Activated T-cell treated with anti-CD3 and anti-CD28 coated beads, Interleukin-2, amount 50 U/mL, for 24 hours (primary cell): ENCODE data around the gene COL19A1.
"Not testable (repeated sequence)": the region's sequence is repeated elsewhere in the genome, so short reads cannot be mapped to it uniquely, and the experiment has no call there.

Experiments
- DNase-seq: peaks from one replicate; pipeline ENCODE4 v3.0.0-alpha.2; 2020
- H3K27ac Mint-ChIP-seq: 2 replicates; pipeline ENCODE4 v1.8.0; 2020; ENCODE audit warnings: mild to moderate bottlenecking, mixed read lengths
- H3K27me3 Mint-ChIP-seq: 2 replicates; pipeline ENCODE4 v1.8.0; 2020; ENCODE audit warnings: mixed read lengths
- H3K36me3 Mint-ChIP-seq: 2 replicates; pipeline ENCODE4 v1.8.0; 2020; ENCODE audit warnings: low read depth, mixed read lengths
- H3K4me1 Mint-ChIP-seq: 2 replicates; pipeline ENCODE4 v1.8.0; 2020; ENCODE audit warnings: low read depth, mixed read lengths
- H3K4me3 Mint-ChIP-seq: 2 replicates; pipeline ENCODE4 v1.8.0; 2020; ENCODE audit warnings: mild to moderate bottlenecking, moderate library complexity, mixed read lengths
- H3K9me3 Mint-ChIP-seq: 2 replicates; pipeline ENCODE4 v1.8.0; 2020; ENCODE audit warnings: mixed read lengths

COL19A1 gene

GRCh38 chr6:69880601-69881000 is 14.2 kb downstream of the COL19A1 start:
- Mint-ChIP-seq H3K27me3 (peaks cover 33% of the 10 kb centered on the region), H3K36me3 (no peaks in the 10 kb centered on the region), H3K27ac (no peak overlapping the region), H3K4me1 (peaks cover 10% of the 10 kb centered on the region), H3K4me3 (no peak overlapping the region), H3K9me3 (no peaks in the 10 kb centered on the region)
- DNase-seq = no peak

DNA sequence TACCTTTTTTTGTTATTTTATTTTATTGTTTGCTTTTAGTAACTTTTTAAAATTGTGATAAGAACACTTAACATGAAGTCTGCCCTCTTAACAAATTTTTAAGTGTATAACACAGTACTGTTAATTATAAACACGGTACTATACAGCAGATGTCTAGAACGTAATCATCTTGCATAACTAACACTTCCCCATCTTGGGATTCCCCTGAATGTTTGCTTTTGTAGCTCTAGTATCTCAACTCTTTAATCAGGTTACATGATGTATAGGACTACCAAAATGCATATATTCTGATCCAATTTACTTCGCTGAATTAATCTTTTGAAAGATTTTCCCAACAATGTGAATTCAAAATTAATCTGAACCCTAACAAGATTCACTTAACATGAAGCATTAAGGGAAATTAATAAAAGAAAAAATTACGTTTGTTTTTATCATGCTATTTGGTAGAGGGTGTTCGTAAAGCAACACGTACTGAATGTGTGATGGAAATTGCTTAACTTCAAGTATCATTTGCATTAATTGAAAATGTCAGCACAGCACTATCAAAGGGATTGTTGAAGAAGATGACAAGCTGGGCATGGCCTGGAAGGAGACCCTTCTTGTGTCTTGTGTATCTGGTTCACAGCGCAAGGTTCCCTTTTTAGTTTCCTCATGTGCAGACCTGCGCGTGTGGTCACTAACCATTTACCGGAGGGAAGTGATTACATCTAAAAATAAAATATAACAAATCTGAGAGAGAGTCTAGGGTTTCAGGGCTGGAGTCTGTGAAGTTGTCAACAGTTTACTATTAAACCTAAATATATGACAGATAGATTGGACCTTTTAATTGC is 15.2 kb downstream of the COL19A1 start:
- DNase-seq = no peak
- Mint-ChIP-seq H3K27ac (no peak overlapping the region), H3K4me1 (peaks cover 10% of the 10 kb centered on the region), H3K4me3 (no peak overlapping the region), H3K9me3 (no peaks in the 10 kb centered on the region), H3K36me3 (no peaks in the 10 kb centered on the region), H3K27me3 (peaks cover 35% of the 10 kb centered on the region)

DNA sequence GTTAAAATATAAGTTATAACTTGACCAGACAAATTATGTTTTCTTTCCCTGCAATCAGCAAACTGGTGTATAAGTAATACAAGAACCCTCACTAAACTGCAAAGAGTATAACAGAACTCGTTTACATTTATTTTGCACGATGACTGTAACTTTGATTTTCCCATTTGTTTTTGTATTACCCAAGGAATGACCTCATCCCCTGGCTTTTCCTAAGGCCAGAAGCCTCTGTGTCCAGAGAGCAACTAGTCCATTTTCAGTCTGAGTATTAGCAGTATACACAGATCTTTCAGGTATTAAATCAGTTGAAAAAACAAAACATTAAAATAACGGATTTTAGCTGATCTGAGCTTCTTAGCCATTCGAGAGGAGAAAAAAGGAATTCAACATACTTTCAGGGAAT is 17.2 kb downstream of the COL19A1 start:
- Mint-ChIP-seq H3K4me1 (peaks cover 13% of the 10 kb centered on the region), H3K27ac (no peak overlapping the region), H3K9me3 (no peaks in the 10 kb centered on the region), H3K27me3 (peaks cover 35% of the 10 kb centered on the region), H3K36me3 (no peaks in the 10 kb centered on the region), H3K4me3 (no peak overlapping the region)
- no peak for DNase-seq

- no peak overlapping the region for H3K4me3 Mint-ChIP-seq
- H3K27me3 Mint-ChIP-seq = peaks cover 35% of the 10 kb centered on the region
- H3K36me3 Mint-ChIP-seq = no peaks in the 10 kb centered on the region
- H3K4me1 Mint-ChIP-seq = peaks cover 13% of the 10 kb centered on the region
- H3K9me3 Mint-ChIP-seq = no peaks in the 10 kb centered on the region
- no peak for DNase-seq
- H3K27ac Mint-ChIP-seq = no peak overlapping the region
These were observed 17.9 kb downstream of the COL19A1 start for GRCh38 chr6:69884231-69884630.

DNA sequence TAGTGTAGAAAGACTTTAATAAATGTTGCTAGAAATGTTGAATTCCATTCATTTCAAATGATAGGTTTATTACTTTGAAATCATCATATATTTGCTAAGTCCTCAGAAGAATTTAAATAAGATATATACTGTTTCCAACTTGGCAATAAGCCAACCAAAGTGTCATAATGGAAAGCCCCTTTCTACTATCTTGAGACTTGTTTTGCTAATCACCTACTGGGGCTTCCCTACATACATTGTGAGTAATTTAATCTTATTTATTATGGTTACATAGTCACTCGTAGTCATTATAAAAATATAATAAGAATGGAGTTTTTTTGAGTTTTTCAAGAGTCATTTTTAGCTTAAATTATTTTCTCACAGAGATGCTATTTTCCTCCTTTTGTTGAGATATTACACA is 20.7 kb downstream of the COL19A1 start:
- H3K27me3 Mint-ChIP-seq = peaks cover 29% of the 10 kb centered on the region
- peaks cover 3% of the 10 kb centered on the region for H3K4me1 Mint-ChIP-seq
- no peak for DNase-seq
- H3K36me3 Mint-ChIP-seq = no peaks in the 10 kb centered on the region
- H3K9me3 Mint-ChIP-seq = no peaks in the 10 kb centered on the region
- H3K4me3 Mint-ChIP-seq = no peak overlapping the region
- H3K27ac Mint-ChIP-seq = no peak overlapping the region

- no peak for DNase-seq
These were observed 21.5 kb downstream of the COL19A1 start for GRCh38 chr6:69887714-69888345.

DNA sequence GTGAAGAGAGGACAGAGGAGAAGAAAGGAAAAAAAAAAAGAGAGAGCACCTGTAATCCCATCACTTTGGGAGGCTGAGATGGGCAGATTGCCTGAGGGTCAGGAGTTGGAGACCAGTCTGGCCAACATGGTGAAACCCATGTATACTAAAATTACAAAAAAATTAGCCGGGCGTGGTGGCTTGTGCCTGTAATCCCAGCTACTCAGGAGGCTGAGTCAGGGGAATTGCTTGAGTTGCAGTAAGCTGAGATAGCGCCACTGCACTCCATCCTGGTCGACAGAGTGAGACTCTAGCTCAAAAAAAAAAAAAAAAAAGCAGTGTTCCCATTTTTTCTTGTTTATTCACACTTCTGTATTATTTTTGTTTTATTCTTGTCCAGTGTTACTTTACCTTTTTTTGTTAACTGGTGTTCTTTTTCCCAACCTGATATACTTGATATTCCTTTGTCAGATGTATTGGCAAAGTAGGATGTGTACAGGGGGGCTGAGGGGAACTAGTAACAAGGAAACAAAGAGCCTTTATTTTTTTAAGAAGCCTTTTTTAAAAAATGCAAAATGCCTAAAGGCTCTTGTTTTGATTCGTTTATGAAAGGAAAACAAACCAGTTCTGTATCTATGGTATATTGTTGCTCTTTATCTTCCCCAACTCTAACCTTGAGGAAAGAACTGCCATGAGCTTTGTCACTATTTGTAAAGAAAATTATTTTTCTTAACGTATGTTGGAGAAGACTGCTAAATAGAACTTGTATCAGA is 22.3 kb downstream of the COL19A1 start:
- no peak for DNase-seq
- peaks cover 17% of the 10 kb centered on the region for H3K27me3 Mint-ChIP-seq
- H3K27ac Mint-ChIP-seq = no peak overlapping the region
- peaks cover 3% of the 10 kb centered on the region for H3K4me1 Mint-ChIP-seq
- no peaks in the 10 kb centered on the region for H3K9me3 Mint-ChIP-seq
- H3K4me3 Mint-ChIP-seq = no peak overlapping the region
- H3K36me3 Mint-ChIP-seq = no peaks in the 10 kb centered on the region

More at GRCh38 chr6:69887714-69888345, 21.5 kb downstream of the COL19A1 start:
- Mint-ChIP-seq H3K4me3 (no peak overlapping the region), H3K36me3 (no peaks in the 10 kb centered on the region), H3K27ac (no peak overlapping the region), H3K27me3 (peaks cover 24% of the 10 kb centered on the region), H3K4me1 (peaks cover 3% of the 10 kb centered on the region), H3K9me3 (no peaks in the 10 kb centered on the region)

GRCh38 chr6:69889234-69889974 is 23.0 kb downstream of the COL19A1 start:
- H3K9me3 Mint-ChIP-seq, DNase-seq, H3K4me1 Mint-ChIP-seq, H3K4me3 Mint-ChIP-seq, H3K36me3 Mint-ChIP-seq, H3K27ac Mint-ChIP-seq: not testable (repeated sequence)
- peaks cover 13% of the 10 kb centered on the region for H3K27me3 Mint-ChIP-seq

DNA sequence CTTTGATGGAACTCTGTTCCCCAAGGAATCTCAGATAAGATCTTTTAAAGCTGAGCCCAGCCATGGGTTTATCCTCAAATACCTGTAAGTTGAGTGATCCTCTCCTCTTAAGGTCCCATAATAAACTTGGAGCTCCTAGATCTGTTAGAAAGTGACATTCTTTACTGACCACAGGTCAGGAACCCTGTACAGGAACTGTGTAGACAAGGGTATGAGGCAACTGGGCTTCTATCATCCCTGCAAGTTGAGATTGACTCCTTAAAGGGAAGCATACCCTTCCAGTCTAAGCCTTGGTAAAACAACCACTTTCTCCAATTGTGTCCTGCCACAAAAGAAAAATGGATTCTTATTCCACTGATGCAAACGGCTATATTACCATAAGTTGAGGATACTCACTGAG is 26.2 kb downstream of the COL19A1 start:
- not testable (repeated sequence) for DNase-seq, H3K9me3 Mint-ChIP-seq, H3K36me3 Mint-ChIP-seq, H3K4me1 Mint-ChIP-seq, H3K4me3 Mint-ChIP-seq, H3K27me3 Mint-ChIP-seq, H3K27ac Mint-ChIP-seq

GRCh38 chr6:69893266-69893665 is 26.9 kb downstream of the COL19A1 start:
- DNase-seq, H3K9me3 Mint-ChIP-seq, H3K4me1 Mint-ChIP-seq, H3K27ac Mint-ChIP-seq, H3K4me3 Mint-ChIP-seq, H3K36me3 Mint-ChIP-seq, H3K27me3 Mint-ChIP-seq: not testable (repeated sequence)

- no peaks in the 10 kb centered on the region for H3K36me3 Mint-ChIP-seq
These were observed 28.4 kb downstream of the COL19A1 start for GRCh38 chr6:69894578-69895347.

GRCh38 chr6:69895396-69895795 is 29.0 kb downstream of the COL19A1 start:
- Mint-ChIP-seq H3K36me3 (no peaks in the 10 kb centered on the region), H3K9me3 (no peaks in the 10 kb centered on the region), H3K4me3 (no peak overlapping the region), H3K27me3 (peaks cover 3% of the 10 kb centered on the region), H3K27ac (no peak overlapping the region), H3K4me1 (no peaks in the 10 kb centered on the region)
- DNase-seq = no peak

More at GRCh38 chr6:69894578-69895347, 28.4 kb downstream of the COL19A1 start:
- H3K27me3 Mint-ChIP-seq = peaks cover 3% of the 10 kb centered on the region
- no peaks in the 10 kb centered on the region for H3K9me3 Mint-ChIP-seq
- no peak overlapping the region for H3K27ac Mint-ChIP-seq
- no peak for DNase-seq
- H3K4me1 Mint-ChIP-seq = no peaks in the 10 kb centered on the region
- no peak overlapping the region for H3K4me3 Mint-ChIP-seq

DNA sequence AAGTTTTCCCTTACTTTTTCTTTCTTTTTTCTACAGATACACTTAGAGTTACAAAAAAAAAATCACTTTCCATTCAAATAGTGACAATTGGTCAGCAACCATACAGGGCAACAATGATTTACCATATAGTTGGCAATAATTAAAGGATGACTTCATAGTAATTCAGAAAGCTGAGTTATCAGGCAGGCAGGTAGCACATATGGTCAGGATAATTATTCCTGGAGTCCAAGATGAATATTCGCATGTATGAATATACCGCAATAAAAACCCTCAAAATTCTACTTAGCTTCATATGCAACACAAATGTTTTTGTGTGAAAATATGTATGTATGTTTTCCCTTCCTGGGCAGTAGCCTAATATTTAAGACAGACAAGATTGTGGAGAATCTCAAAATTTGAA is 34.5 kb downstream of the COL19A1 start:
- no peak for DNase-seq
- H3K27me3 Mint-ChIP-seq = peaks cover 4% of the 10 kb centered on the region
- no peaks in the 10 kb centered on the region for H3K4me1 Mint-ChIP-seq
- no peaks in the 10 kb centered on the region for H3K9me3 Mint-ChIP-seq
- H3K27ac Mint-ChIP-seq = no peak overlapping the region
- no peaks in the 10 kb centered on the region for H3K36me3 Mint-ChIP-seq
- H3K4me3 Mint-ChIP-seq = no peak overlapping the region

GRCh38 chr6:69901361-69901760 is 35.0 kb downstream of the COL19A1 start:
- Mint-ChIP-seq H3K27ac (no peak overlapping the region), H3K4me1 (no peaks in the 10 kb centered on the region), H3K27me3 (peaks cover 4% of the 10 kb centered on the region), H3K36me3 (no peaks in the 10 kb centered on the region), H3K9me3 (no peaks in the 10 kb centered on the region), H3K4me3 (no peak overlapping the region)
- no peak for DNase-seq
